Liver (tissue), 9 donors: ENCODE data around the gene SYPL1. TPM values are rescaled to one million over a fixed set of nuclear protein-coding genes. Genes with fewer than 3 reads are reported as not detected.
A peak's percentile ranks its signal among the peaks of the same experiment; 100 is the strongest.

Source experiments
- DNase-seq: peaks from one replicate; pipeline ENCODE4 v3.0.0-alpha.2; 2017; ENCODE audit warnings: low spot score
- H3K27ac ChIP-seq, 2 donors: one replicate each; pipeline ENCODE4 v1.7.0; 2013; ENCODE audit warnings: inconsistent platforms in 2 of 2, low read length in 2 of 2, control low read depth in 1 of 2, low read depth in 1 of 2, mild to moderate bottlenecking in 1 of 2
- H3K27me3 ChIP-seq, 4 donors: one replicate each; pipeline versions ENCODE4 v1.6.1 to v1.7.0; 2013; ENCODE audit warnings: low read length in 3 of 4, inconsistent platforms in 1 of 4, mild to moderate bottlenecking in 1 of 4, moderate library complexity in 1 of 4; ENCODE audit not compliant: control insufficient read depth in 4 of 4, insufficient read depth in 4 of 4
- H3K36me3 ChIP-seq, 4 donors: one replicate each; pipeline versions ENCODE4 v1.6.1 to v1.7.0; 2013; ENCODE audit warnings: low read length in 3 of 4, mild to moderate bottlenecking in 3 of 4, low read depth in 1 of 4, moderate library complexity in 1 of 4; ENCODE audit not compliant: control insufficient read depth in 4 of 4, insufficient read depth in 3 of 4
- H3K4me1 ChIP-seq, 4 donors: one replicate each; pipeline versions ENCODE4 v1.6.1 to v1.7.0; 2013; ENCODE audit warnings: low read length in 3 of 4, mild to moderate bottlenecking in 3 of 4, moderate library complexity in 1 of 4; ENCODE audit not compliant: control insufficient read depth in 4 of 4, insufficient read depth in 4 of 4
- H3K4me3 ChIP-seq, 3 donors: one replicate each; pipeline versions ENCODE4 v1.6.1 to v1.7.0; 2013; ENCODE audit warnings: low read length in 3 of 3, control low read depth in 1 of 3, low read depth in 1 of 3, mild to moderate bottlenecking in 1 of 3
- H3K9ac ChIP-seq, 2 donors: one replicate each; pipeline ENCODE4 v1.7.0; 2013; ENCODE audit warnings: low read length in 2 of 2, mild to moderate bottlenecking in 2 of 2, moderate library complexity in 2 of 2, control low read depth in 1 of 2, low read depth in 1 of 2
- H3K9me3 ChIP-seq, 4 donors: one replicate each; pipeline versions ENCODE4 v1.6.1 to v1.7.0; 2013; ENCODE audit warnings: low read length in 3 of 4; ENCODE audit not compliant: control insufficient read depth in 4 of 4
- EGR1 ChIP-seq, 2 donors: IDR thresholded peaks; 2 replicates each; pipeline ENCODE4 v1.6.1; 2016 to 2018; ENCODE audit warnings: antibody characterized with exemption in 2 of 2, low read depth in 2 of 2
- FOXA1 ChIP-seq: IDR thresholded peaks from 2 replicates; pipeline ENCODE4 v1.6.1; 2016; ENCODE audit warnings: antibody characterized with exemption
- FOXA2 ChIP-seq: IDR thresholded peaks from 2 replicates; pipeline ENCODE4 v1.6.1; 2016; ENCODE audit warnings: antibody characterized with exemption
- GABPA ChIP-seq, 2 donors: IDR thresholded peaks in 1 of 2; conservative IDR thresholded peaks in 1 of 2; 2 replicates each; pipeline ENCODE4 v1.6.1; 2016; ENCODE audit warnings: antibody characterized with exemption in 2 of 2, mild to moderate bottlenecking in 1 of 2, moderate library complexity in 1 of 2
- HNF4A ChIP-seq, 2 donors: conservative IDR thresholded peaks; 2 replicates each; pipeline ENCODE4 v1.6.1; 2016; ENCODE audit warnings: antibody characterized with exemption in 2 of 2, mild to moderate bottlenecking in 2 of 2
- HNF4G ChIP-seq: IDR thresholded peaks from 2 replicates; pipeline ENCODE4 v1.6.1; 2016; ENCODE audit warnings: antibody characterized with exemption
- JUND ChIP-seq, 2 donors: IDR thresholded peaks; 2 replicates each; pipeline ENCODE4 v1.6.1; 2016; ENCODE audit warnings: antibody characterized with exemption in 2 of 2
- NR2F2 ChIP-seq: IDR thresholded peaks from 2 replicates; pipeline ENCODE4 v1.6.1; 2016; ENCODE audit warnings: antibody characterized with exemption
- RAD21 ChIP-seq, 2 donors: IDR thresholded peaks; 2 replicates each; pipeline ENCODE4 v1.6.1; 2016; ENCODE audit warnings: antibody characterized with exemption in 2 of 2, mild to moderate bottlenecking in 2 of 2
- REST ChIP-seq: IDR thresholded peaks from 2 replicates; pipeline ENCODE4 v1.6.1; 2016; ENCODE audit warnings: antibody characterized with exemption, mild to moderate bottlenecking
- RXRA ChIP-seq, 2 donors: IDR thresholded peaks; 2 replicates each; pipeline ENCODE4 v1.6.1; 2017 to 2018; ENCODE audit warnings: antibody characterized with exemption in 2 of 2, mild to moderate bottlenecking in 1 of 2
- SP1 ChIP-seq: IDR thresholded peaks from 2 replicates; pipeline ENCODE4 v1.6.1; 2018; ENCODE audit warnings: antibody characterized with exemption, mild to moderate bottlenecking
- TAF1 ChIP-seq: conservative IDR thresholded peaks from 2 replicates; pipeline ENCODE4 v1.6.1; 2016; ENCODE audit warnings: antibody characterized with exemption, mild to moderate bottlenecking
- YY1 ChIP-seq: IDR thresholded peaks from 2 replicates; pipeline ENCODE4 v1.6.1; 2016; ENCODE audit warnings: antibody characterized with exemption, mild to moderate bottlenecking
- WGBS: extraction: QIAGEN DNeasy Blood & Tissue Kit; methylation state at CpG from one replicate; pipeline ENCODE4 v1.1.7; 2013; 5-methylcytosine and 5-hydroxymethylcytosine counted together
- polyA plus RNA-seq, 2 donors: library from polyadenylated mRNA; stranded (reverse) in 1 of 2; unstranded in 1 of 2; fragments of 200-250 nt in 1 of 2; fragments of >200 nt in 1 of 2; fragmentation: Nextera tagmentation in 1 of 2; extraction: Ambion mirVana in 1 of 2; gene quantifications; one replicate each; pipeline versions ENCODE4 v1.2.1 to v1.2.3, GENCODE V29; 2013 to 2015
- total RNA-seq, 2 donors: library from RNA; depleted of rRNA; stranded (reverse); fragments of >200 nt; gene quantifications; one replicate each; pipeline ENCODE4 v1.2.3, GENCODE V29; 2014
- TF ChIP-seq, protein P1 (sequence below): IDR thresholded peaks from 2 replicates; pipeline ENCODE4 v1.6.1; 2016; ENCODE audit warnings: antibody characterized with exemption
- TF ChIP-seq, protein P2 (sequence below): IDR thresholded peaks from 2 replicates; pipeline ENCODE4 v1.6.1; 2016; ENCODE audit warnings: antibody characterized with exemption
- TF ChIP-seq, protein P3 (sequence below): IDR thresholded peaks from 2 replicates; pipeline ENCODE4 v1.6.1; 2016; ENCODE audit warnings: antibody characterized with exemption
- donor health status: healthy.
- donor health status: healthy.
- donor health status: healthy.
- donor health status: healthy.
- donor health status: healthy.

The SYPL1 gene
- total and polyA plus RNA-seq, 4 donors: 25.5 to 41.2 (median 28.8) TPM

GRCh38 chr7:106070201-106070551 lies 41.9 kb downstream of the SYPL1 start:
- Histone ChIP-seq H3K4me1 (peaks cover 2 to 22% (median 12%) of the 10 kb centered on the region in 4 donors), H3K4me3 (no peak overlapping the region), H3K9me3 (no peaks in the 10 kb centered on the region), H3K27me3 (no peaks in the 10 kb centered on the region), H3K36me3 (no peaks in the 10 kb centered on the region), H3K27ac (peak overlapping the region in 1 of 2 donors; percentile 20), H3K9ac (no peak overlapping the region)
- DNase-seq: no peak
- TF ChIP-seq GABPA (IDR thresholded peaks at IDR 0.05 in 1 of 2, conservative IDR thresholded peaks at IDR 0.05 in 1 of 2) (no peak), SP1 (peak; percentile 47), HNF4A (conservative IDR thresholded peaks at IDR 0.05) (peak; percentile 48 to 71), NR2F2 (no peak), HNF4G (no peak), YY1 (peak; percentile 93), RAD21 (IDR thresholded peaks at IDR 0.05) (no peak), TAF1 (no peak), FOXA1 (no peak), EGR1 (IDR thresholded peaks at IDR 0.05; ENCODE audit: low read depth in 2 of 2) (no peak), RXRA (IDR thresholded peaks at IDR 0.05) (peak; percentile 46 to 87), FOXA2 (no peak), JUND (IDR thresholded peaks at IDR 0.05) (peak in 1 of 2 donors; percentile 23), REST (no peak)
- TF ChIP-seq, protein P1, sequence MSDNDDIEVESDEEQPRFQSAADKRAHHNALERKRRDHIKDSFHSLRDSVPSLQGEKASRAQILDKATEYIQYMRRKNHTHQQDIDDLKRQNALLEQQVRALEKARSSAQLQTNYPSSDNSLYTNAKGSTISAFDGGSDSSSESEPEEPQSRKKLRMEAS: peak; percentile 93
- TF ChIP-seq, protein P2, sequence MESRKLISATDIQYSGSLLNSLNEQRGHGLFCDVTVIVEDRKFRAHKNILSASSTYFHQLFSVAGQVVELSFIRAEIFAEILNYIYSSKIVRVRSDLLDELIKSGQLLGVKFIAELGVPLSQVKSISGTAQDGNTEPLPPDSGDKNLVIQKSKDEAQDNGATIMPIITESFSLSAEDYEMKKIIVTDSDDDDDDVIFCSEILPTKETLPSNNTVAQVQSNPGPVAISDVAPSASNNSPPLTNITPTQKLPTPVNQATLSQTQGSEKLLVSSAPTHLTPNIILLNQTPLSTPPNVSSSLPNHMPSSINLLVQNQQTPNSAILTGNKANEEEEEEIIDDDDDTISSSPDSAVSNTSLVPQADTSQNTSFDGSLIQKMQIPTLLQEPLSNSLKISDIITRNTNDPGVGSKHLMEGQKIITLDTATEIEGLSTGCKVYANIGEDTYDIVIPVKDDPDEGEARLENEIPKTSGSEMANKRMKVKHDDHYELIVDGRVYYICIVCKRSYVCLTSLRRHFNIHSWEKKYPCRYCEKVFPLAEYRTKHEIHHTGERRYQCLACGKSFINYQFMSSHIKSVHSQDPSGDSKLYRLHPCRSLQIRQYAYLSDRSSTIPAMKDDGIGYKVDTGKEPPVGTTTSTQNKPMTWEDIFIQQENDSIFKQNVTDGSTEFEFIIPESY: no peak
- TF ChIP-seq, protein P3, sequence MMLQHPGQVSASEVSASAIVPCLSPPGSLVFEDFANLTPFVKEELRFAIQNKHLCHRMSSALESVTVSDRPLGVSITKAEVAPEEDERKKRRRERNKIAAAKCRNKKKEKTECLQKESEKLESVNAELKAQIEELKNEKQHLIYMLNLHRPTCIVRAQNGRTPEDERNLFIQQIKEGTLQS: peak; percentile 33
- WGBS: 49% methylated on average over 5 of the region's 5 CpGs

GRCh38 chr7:106069471-106070200 lies 42.5 kb downstream of the SYPL1 start:
- H3K9me3 ChIP-seq: no peaks in the 10 kb centered on the region
- H3K36me3 ChIP-seq: no peaks in the 10 kb centered on the region
- DNase-seq: no peak
- H3K4me3 ChIP-seq: no peak overlapping the region
- 71% methylated on average over 9 of the region's 9 CpGs for WGBS
- peak overlapping the region in 1 of 2 donors; percentile 20 for H3K27ac ChIP-seq
- TF ChIP-seq SP1: no peak
- TF ChIP-seq EGR1 (IDR thresholded peaks at IDR 0.05; ENCODE audit: low read depth in 2 of 2): no peak
- TF ChIP-seq, protein P3: no peak
- no peak for TF ChIP-seq FOXA2
- no peak for TF ChIP-seq HNF4A (conservative IDR thresholded peaks at IDR 0.05)
- TF ChIP-seq, protein P1: no peak
- TF ChIP-seq, protein P2: no peak
- TF ChIP-seq YY1: no peak
- no peak for TF ChIP-seq GABPA (IDR thresholded peaks at IDR 0.05 in 1 of 2, conservative IDR thresholded peaks at IDR 0.05 in 1 of 2)
- no peak for TF ChIP-seq TAF1
- TF ChIP-seq RXRA (IDR thresholded peaks at IDR 0.05): no peak
- no peak for TF ChIP-seq REST
- H3K27me3 ChIP-seq: no peaks in the 10 kb centered on the region
- H3K9ac ChIP-seq: no peak overlapping the region
- H3K4me1 ChIP-seq: peaks cover 4 to 27% (median 14%) of the 10 kb centered on the region in 4 donors
